KMS-11 (cell line): ENCODE measurements around the gene SLC15A5.
A peak's percentile ranks its signal among the peaks of the same experiment; 100 is the strongest.

ENCODE experiments used
- H2AFZ ChIP-seq: fragments of 200-600 bp; sonication (generic); 2 replicates; pipeline ENCODE4 v1.6.1; 2016; ENCODE audit warnings: antibody characterized with exemption, mixed run types, low read depth
- H3K27ac ChIP-seq: fragments of 200-600 bp; sonication (generic); 2 replicates; pipeline ENCODE4 v1.6.1; 2016; ENCODE audit warnings: mild to moderate bottlenecking, mixed run types
- H3K27me3 ChIP-seq: fragments of 200-600 bp; sonication (generic); 2 replicates; pipeline ENCODE4 v1.6.1; 2017; ENCODE audit warnings: mild to moderate bottlenecking, low read depth, mixed run types, moderate library complexity; ENCODE audit not compliant: insufficient read depth
- H3K36me3 ChIP-seq: fragments of 200-600 bp; sonication (generic); 2 replicates; pipeline ENCODE4 v1.6.1; 2017; ENCODE audit warnings: mild to moderate bottlenecking, mixed run types; ENCODE audit not compliant: insufficient read depth
- H3K4me1 ChIP-seq: fragments of 200-600 bp; sonication (generic); 2 replicates; pipeline ENCODE4 v1.6.1; 2016; ENCODE audit warnings: mild to moderate bottlenecking, low read depth, mixed run types; ENCODE audit not compliant: poor library complexity, severe bottlenecking
- H3K4me2 ChIP-seq: fragments of 200-600 bp; sonication (generic); 2 replicates; pipeline ENCODE4 v1.7.0; 2016; ENCODE audit warnings: mild to moderate bottlenecking, mixed run types
- H3K4me3 ChIP-seq: fragments of 200-600 bp; sonication (generic); IDR thresholded peaks from 2 replicates; pipeline ENCODE4 v1.6.1; 2017; ENCODE audit warnings: low read depth, low read length, mixed read lengths; ENCODE audit not compliant: insufficient read depth
- H3K79me2 ChIP-seq: fragments of 200-600 bp; sonication (generic); 2 replicates; pipeline ENCODE4 v1.6.1; 2016; ENCODE audit warnings: low read depth, mixed run types; ENCODE audit not compliant: insufficient read depth
- H3K9ac ChIP-seq: fragments of 200-600 bp; sonication (generic); 2 replicates; pipeline ENCODE4 v1.6.1; 2016; ENCODE audit warnings: mild to moderate bottlenecking, mixed run types
- H4K20me1 ChIP-seq: fragments of 200-600 bp; sonication (generic); 2 replicates; pipeline ENCODE4 v1.6.1; 2016; ENCODE audit warnings: mild to moderate bottlenecking, mixed run types; ENCODE audit not compliant: insufficient read depth
- CTCF ChIP-seq: fragments of 200-600 bp; sonication (generic); conservative IDR thresholded peaks from 2 replicates; pipeline ENCODE4 v1.6.1; 2017; ENCODE audit warnings: low read depth, mild to moderate bottlenecking, antibody characterized with exemption, low read length, moderate library complexity, mixed read lengths

The SLC15A5 gene

GRCh38 chr12:16168078-16168477 lies 109.4 kb downstream of the SLC15A5 start:
- no peaks in the 10 kb centered on the region for H3K36me3 ChIP-seq
- no peaks in the 10 kb centered on the region for H3K27me3 ChIP-seq
- no peaks in the 10 kb centered on the region for H3K4me1 ChIP-seq
- H4K20me1 ChIP-seq, result no peaks in the 10 kb centered on the region
- H2AFZ ChIP-seq, result no peak overlapping the region
- no peak overlapping the region for H3K9ac ChIP-seq
- no peak overlapping the region for H3K4me3 ChIP-seq
- no peaks in the 10 kb centered on the region for H3K79me2 ChIP-seq
- H3K27ac ChIP-seq, result no peak overlapping the region
- no peak overlapping the region for H3K4me2 ChIP-seq
- TF ChIP-seq CTCF, result no peak

GRCh38 chr12:16166563-16167470 lies 110.7 kb downstream of the SLC15A5 start:
- Histone ChIP-seq H3K4me1 (no peaks in the 10 kb centered on the region), H4K20me1 (no peaks in the 10 kb centered on the region), H3K36me3 (no peaks in the 10 kb centered on the region), H3K27ac (no peak overlapping the region), H2AFZ (no peak overlapping the region), H3K27me3 (no peaks in the 10 kb centered on the region), H3K4me3 (no peak overlapping the region), H3K4me2 (no peak overlapping the region), H3K9ac (no peak overlapping the region), H3K79me2 (no peaks in the 10 kb centered on the region)
- no peak for TF ChIP-seq CTCF

- H3K79me2 ChIP-seq, result no peaks in the 10 kb centered on the region
- H3K9ac ChIP-seq, result no peak overlapping the region
- H4K20me1 ChIP-seq, result no peaks in the 10 kb centered on the region
- H3K27me3 ChIP-seq, result no peaks in the 10 kb centered on the region
- no peak overlapping the region for H3K27ac ChIP-seq
- no peak overlapping the region for H3K4me3 ChIP-seq
- peak; percentile 68 for TF ChIP-seq CTCF
- H3K4me1 ChIP-seq, result no peaks in the 10 kb centered on the region
- H2AFZ ChIP-seq, result no peak overlapping the region
- no peaks in the 10 kb centered on the region for H3K36me3 ChIP-seq
- no peak overlapping the region for H3K4me2 ChIP-seq
These were observed 112.0 kb downstream of the SLC15A5 start for GRCh38 chr12:16165506-16165905.

- Histone ChIP-seq H3K79me2 (no peaks in the 10 kb centered on the region), H3K4me2 (no peak overlapping the region), H3K27me3 (no peaks in the 10 kb centered on the region), H3K4me1 (no peaks in the 10 kb centered on the region), H2AFZ (no peak overlapping the region), H3K27ac (no peak overlapping the region), H3K4me3 (no peak overlapping the region), H3K9ac (no peak overlapping the region), H4K20me1 (no peaks in the 10 kb centered on the region), H3K36me3 (no peaks in the 10 kb centered on the region)
- TF ChIP-seq CTCF, result no peak
These were observed 113.6 kb downstream of the SLC15A5 start for GRCh38 chr12:16163901-16164300.
